ENCODE data around the gene GDA.

The GDA gene

GRCh38 chr9:72185561-72185960, 36.3 kb downstream of the GDA start:
- H3K4me3 ChIP-seq (ENCODE audit: low read depth, low read length): no peak overlapping the region
- no peak for TF ChIP-seq CTCF (IDR thresholded peaks at IDR 0.05; ENCODE audit: borderline replicate concordance, insufficient read depth, low read depth, low read length)

GRCh38 chr9:72187121-72187695, 38.0 kb downstream of the GDA start:
- H3K4me3 ChIP-seq (ENCODE audit: low read depth, low read length): no peak overlapping the region
- TF ChIP-seq CTCF (IDR thresholded peaks at IDR 0.05; ENCODE audit: borderline replicate concordance, insufficient read depth, low read depth, low read length): no peak

GRCh38 chr9:72188232-72188631, 39.0 kb downstream of the GDA start:
- H3K4me3 ChIP-seq (ENCODE audit: low read depth, low read length): no peak overlapping the region
- no peak for TF ChIP-seq CTCF (IDR thresholded peaks at IDR 0.05; ENCODE audit: borderline replicate concordance, insufficient read depth, low read depth, low read length)

GRCh38 chr9:72193478-72193881, 44.2 kb downstream of the GDA start:
- TF ChIP-seq CTCF (IDR thresholded peaks at IDR 0.05; ENCODE audit: borderline replicate concordance, insufficient read depth, low read depth, low read length): no peak
- H3K4me3 ChIP-seq (ENCODE audit: low read depth, low read length): no peak overlapping the region

GRCh38 chr9:72199238-72199637, 50.0 kb downstream of the GDA start:
- no peak overlapping the region for H3K4me3 ChIP-seq (ENCODE audit: low read depth, low read length)
- no peak for TF ChIP-seq CTCF (IDR thresholded peaks at IDR 0.05; ENCODE audit: borderline replicate concordance, insufficient read depth, low read depth, low read length)

GRCh38 chr9:72200452-72200851, 51.2 kb downstream of the GDA start:
- no peak overlapping the region for H3K4me3 ChIP-seq (ENCODE audit: low read depth, low read length)
- no peak for TF ChIP-seq CTCF (IDR thresholded peaks at IDR 0.05; ENCODE audit: borderline replicate concordance, insufficient read depth, low read depth, low read length)

- TF ChIP-seq CTCF (IDR thresholded peaks at IDR 0.05; ENCODE audit: borderline replicate concordance, insufficient read depth, low read depth, low read length): no peak
- no peak overlapping the region for H3K4me3 ChIP-seq (ENCODE audit: low read depth, low read length)
Observed at GRCh38 chr9:72202009-72202408, 52.8 kb downstream of the GDA start.
